HTR-8/SVneo (cell line): ENCODE measurements around the gene INHBE.
A peak's percentile ranks its signal among the peaks of the same experiment; 100 is the strongest.

ENCODE experiments used
- DNase-seq: peaks from one replicate; pipeline ENCODE4 v3.0.0; 2011; ENCODE audit warnings: low spot score, mixed read lengths; ENCODE audit not compliant: insufficient read length
- FAIRE-seq: peaks from 2 replicates; lab custom pipeline; 2011; peaks lifted over from hg19 to GRCh38; lab: Jason Lieb, UNC

The INHBE gene

GRCh38 chr12:57473886-57474285 lies 18.8 kb downstream of the INHBE start:
- no peak for FAIRE-seq

GRCh38 chr12:57474430-57474829 lies 19.3 kb downstream of the INHBE start:
- DNase-seq (no peak), FAIRE-seq (no peak)

More at GRCh38 chr12:57473886-57474285, 18.8 kb downstream of the INHBE start:
- DNase-seq = no peak

DNA sequence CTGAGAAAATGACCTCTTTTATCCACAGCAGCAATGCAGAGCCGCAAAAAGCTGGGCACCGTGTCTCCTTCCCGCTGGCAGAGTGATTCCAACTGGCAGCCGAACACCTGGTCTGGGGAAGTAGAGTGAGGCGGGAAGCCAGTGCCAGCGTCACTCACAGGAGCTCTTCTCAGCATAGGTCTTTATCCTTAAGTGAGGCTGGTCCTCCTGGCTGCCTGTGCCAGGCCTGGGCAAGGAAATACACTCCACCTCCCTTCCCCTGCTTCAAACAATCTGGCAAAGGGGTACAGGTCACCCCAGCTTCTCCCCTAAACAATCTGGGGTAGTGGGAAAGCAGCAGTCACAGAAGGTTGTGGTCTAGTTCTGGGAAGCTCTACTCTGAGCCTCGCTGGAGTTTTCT lies 19.8 kb downstream of the INHBE start:
- FAIRE-seq (no peak), DNase-seq (no peak)

DNA sequence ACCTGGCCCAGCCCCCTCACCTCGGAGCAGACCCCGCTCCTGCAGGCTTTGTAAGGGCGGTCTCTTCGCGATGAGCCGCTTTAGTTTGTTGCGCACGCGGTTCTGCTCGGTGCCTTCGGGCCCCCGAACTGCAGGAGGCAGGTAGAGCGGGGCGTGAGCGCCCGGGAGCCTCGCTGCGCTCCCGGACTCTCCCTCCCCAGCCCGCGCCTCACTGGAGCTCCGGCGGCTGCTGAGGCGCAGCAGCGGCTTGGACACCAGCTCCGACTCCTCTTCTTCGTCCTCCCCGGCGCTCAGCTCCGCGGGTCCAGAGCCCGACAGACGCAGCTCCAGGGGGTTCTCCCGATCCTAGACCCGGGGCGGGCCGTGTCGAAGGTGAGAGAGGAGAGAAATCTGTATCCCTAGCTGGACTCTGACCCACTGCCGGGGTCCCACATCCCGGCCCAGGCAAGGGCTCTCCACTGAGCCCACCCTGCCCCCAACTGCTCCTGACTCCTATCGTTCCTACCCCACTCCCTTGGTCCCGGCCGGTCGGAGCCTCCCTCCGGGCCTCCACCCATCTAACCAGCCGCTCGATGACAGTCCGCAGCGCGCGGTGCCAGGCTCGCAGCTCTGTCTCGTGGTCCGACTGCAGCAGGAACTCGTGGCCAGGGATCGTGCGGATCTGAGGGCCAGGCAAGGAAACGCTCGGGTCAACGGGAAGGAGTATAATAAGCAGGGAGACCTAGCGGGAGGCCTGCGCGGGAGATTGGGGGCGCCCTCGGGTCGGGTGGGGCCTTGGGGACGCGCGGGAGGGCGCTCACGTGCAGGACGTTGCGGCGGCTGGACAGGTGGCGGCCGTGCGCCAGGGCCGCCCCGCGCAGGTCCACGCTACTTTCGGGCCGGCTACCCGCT lies 20.4 kb downstream of the INHBE start:
- FAIRE-seq = no peak
- no peak for DNase-seq

GRCh38 chr12:57476162-57476992 lies 21.3 kb downstream of the INHBE start:
- DNase-seq = no peak
- no peak for FAIRE-seq

GRCh38 chr12:57476993-57477709 lies 22.0 kb downstream of the INHBE start:
- FAIRE-seq = no peak

DNA sequence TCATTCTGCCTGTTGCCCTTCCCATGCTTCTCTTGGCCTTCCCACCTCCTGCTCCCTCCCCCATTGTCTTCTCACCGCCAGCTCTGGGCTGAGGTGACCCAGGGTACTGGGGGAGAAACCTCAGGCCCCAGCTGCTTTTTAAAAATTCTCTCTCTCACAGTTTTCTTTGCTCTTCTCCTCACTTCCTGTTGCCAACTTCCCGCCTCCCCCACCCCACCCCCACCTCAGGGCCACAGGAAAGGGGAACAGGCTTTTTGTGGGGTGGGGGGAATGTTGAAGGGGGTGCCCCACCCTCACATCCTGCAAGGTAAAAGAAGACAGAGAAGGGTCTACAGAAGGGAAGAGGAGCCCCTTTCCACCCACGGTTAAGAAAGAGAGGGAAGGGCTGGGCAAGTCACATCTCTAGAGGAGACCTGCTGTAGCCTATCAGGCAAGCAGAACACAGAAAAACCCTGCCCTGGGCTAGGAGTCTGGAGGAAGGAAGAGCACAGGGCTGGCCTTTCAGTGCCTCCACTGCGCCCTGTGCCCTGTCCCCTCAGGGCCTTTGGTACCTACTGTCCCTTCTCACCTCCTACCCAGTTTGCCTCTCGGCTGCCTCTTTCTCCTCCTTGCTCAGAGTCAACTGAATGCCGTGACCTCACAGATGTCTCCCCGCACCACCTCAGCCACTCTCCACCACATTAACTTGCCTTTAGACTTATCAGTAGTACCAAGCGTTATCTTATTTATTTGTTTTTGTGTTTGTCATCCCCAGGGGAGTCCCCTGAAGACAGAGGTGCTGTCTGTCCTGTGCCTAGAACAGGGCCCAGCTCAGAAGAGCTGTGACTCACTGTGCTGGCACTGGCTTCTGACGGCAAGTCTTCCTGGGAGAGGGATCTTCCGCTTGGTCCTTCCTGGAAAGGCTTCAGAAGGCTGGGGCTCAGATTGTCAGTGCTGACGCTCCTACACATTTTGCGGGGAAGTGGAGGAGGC lies 22.9 kb downstream of the INHBE start:
- DNase-seq = no peak
- no peak for FAIRE-seq

More at GRCh38 chr12:57476993-57477709, 22.0 kb downstream of the INHBE start:
- no peak for DNase-seq

DNA sequence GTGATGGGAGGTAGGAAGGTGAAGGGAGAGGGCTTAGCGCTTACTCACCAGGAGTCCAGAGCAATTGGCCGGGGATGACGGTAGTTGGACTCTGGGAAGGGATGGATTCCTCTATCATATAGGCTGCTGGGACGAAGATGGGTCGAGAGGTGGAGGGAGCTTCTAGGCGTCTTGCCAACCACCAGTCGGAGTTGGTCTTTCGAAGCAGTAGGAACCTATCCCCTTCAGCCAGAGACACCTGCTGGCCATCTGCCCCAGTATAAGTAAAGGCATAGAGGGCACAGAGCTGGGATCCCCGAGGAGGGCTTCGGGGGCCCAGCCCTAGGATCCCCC lies 23.9 kb downstream of the INHBE start:
- FAIRE-seq = no peak
- no peak for DNase-seq

DNA sequence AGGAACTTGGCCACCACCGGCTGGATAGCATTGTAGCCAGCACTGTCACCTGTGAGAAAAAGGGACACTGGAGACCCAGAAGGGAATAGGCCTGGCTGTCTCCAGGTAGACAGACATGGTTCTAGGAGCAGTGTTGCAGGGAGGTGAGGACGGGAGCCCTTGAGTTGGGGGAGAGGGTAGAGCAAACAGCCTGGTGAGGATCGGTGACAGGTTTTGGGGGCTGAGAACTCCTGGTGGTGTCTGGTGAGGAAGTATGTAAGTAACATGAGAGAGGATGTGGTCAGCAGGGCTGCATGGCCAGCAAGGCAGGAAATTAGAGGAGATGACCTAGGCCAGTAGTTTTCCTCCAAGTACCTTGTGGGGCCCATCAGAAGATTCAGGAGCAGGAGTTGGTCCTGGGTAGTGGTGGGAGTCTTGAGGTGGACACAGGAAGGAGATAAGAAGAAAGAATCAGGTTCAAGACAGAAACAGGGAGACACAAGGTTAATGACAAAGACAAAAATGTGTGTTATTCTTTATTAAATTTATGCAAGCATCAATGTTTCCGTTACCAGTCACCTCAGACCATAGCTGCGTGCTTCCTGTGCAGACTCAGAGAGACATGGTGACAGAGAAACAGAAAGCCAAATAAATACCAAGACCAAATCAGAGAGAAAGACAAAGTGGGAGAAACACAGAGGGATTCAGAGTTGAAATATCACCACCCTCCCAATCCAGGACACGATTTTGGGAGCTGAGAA lies 24.4 kb downstream of the INHBE start, which contains the start of gene ARHGAP9:
Gene ARHGAP9 (minus strand): TSS at position 491 of the 740 bp plus-strand sequence. CDS start 460 bp downstream, at position 31.
- DNase-seq (no peak), FAIRE-seq (no peak)

- no peak for DNase-seq
- FAIRE-seq = no peak
Measured at GRCh38 chr12:57481671-57482070, 26.6 kb downstream of the INHBE start.

DNA sequence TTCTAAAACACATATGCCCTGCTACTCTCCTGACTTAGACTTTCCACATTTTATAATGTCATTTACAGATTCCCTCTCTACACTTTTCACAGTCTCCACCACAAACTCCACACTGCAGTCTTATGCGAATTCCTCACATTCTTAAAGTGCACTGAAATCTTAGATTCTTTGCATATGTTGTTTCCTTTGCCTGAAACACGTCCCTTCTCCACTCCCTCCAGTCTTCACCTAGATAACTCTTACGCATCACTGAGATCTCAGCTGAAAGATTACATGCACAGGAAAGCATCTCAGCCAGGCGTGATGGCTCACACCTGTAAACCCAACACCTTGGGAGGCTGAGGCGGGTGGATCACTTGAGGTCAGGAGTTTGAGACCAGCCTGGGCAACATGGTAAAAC lies 28.4 kb downstream of the INHBE start:
- no peak for FAIRE-seq
- no peak for DNase-seq

DNA sequence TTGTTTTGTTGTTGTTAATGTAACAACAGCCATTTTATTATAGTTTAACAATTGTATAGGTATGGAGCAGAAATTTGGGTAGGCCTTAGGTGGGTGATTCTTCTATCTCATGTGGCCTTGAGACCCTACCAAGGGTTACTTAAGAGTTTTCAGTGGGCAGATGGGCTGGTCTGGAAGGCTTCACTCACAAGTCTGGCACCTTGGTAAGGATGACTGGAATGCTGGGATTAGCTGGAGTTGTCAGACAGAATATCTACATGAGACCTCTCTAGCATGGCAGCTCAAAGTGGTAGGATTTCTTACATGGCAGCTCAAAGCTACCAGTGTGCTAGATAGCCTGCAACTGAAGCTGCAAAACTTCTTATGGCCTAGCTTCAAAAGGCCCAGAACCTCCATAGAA lies 30.6 kb downstream of the INHBE start:
- FAIRE-seq = no peak

DNA sequence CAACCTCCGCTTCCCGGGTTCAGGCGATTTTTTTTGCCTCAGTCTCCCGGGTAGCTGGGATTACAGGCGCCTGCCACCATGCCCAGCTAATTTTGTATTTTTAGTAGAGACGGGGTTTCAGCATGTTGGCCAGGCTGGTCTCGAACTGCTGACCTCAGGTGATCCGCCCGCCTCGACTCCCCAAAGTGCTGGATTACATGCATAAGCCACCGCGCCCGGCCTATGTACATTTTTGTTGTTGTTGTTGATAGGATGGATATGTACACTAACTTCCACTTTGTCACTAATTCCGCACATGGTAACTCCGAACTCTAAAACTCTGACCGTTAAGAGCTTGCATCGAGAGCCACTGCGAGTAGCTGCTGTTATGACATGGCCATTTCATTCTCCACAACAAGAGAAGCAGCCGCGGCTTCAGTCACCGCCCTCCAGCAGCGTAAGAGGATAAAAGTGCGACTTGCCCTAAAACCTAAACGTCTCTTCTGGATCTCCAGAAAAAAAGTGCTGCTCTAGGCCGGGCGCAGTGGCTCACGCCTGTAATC lies 32.0 kb downstream of the INHBE start:
- FAIRE-seq = no peak
- DNase-seq = no peak

More for the DNA sequence above, 30.6 kb downstream of the INHBE start:
- no peak for DNase-seq

DNA sequence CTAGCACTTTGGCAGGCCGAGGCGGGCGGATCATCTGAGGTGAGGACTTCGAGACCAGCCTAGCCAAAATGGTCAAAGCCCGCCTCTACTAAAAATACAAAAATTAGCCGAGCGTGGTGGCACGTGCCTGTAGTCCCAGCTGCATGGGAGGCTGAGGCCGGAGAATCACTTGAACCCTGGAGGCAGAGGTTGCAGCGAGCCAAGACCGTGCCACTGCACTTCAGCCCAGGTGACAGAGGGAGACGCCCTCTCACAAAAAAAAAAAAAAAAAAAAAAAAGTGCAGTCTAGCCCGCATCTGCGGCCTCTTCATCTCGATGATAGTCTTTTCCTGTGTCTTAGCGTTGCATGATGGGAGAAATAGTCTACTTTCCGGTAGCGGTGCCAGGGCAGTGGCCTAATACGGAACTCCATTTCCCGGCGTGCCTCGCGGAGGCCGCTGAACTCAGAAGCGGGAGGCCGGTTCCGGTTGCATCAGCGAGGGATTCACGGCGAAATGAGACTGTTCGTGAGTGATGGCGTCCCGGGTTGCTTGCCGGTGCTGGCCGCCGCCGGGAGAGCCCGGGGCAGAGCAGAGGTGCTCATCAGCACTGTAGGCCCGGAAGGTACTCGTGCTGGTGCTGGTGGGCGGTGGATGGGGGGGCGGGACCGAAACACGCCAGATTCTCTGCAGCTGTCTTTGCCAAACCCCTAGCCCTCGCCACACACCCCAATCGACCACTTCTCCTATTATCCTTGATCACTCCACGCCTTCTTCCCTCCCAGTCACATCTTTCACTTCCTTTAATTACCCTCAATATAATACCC lies 32.7 kb downstream of the INHBE start, which contains the start of gene MARS1:
Gene MARS1 (plus strand): TSS at position 472 of the 805 bp plus-strand sequence. CDS start 23 bp downstream, at position 495.
- FAIRE-seq = peak; percentile 73

GRCh38 chr12:57488402-57489156 lies 33.5 kb downstream of the INHBE start:
- no peak for FAIRE-seq
- DNase-seq = no peak

More for the DNA sequence above, 32.7 kb downstream of the INHBE start, which contains the start of gene MARS1:
- peak; percentile 95 for DNase-seq

DNA sequence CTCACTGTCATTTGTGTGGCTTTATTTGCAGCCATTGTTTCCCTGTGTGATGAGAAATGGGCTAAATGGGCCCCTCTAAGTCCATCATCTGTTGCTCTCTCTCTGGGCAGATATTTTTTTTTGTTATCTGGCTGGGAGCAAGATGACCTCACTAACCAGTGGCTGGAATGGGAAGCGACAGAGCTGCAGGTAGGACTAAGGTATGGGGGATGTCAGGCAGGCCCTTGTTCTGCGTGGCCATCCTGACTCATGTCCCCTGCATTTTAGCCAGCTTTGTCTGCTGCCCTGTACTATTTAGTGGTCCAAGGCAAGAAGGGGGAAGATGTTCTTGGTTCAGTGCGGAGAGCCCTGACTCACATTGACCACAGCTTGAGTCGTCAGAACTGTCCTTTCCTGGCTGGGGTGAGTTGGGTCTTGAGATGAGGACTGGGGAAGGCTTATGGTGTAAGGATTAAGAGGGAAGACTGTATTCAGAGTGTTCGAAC lies 34.1 kb downstream of the INHBE start:
- FAIRE-seq (no peak), DNase-seq (no peak)
